GM12878 (cell line): ENCODE results near the gene MMD. TPM values are rescaled to one million over a fixed set of nuclear protein-coding genes. Genes with fewer than 3 reads are reported as not detected.

Source experiments
- BCLAF1 ChIP-seq: fragments of 450-650 bp; IDR thresholded peaks from 2 replicates; pipeline ENCODE4 v1.6.1; 2017; ENCODE audit warnings: antibody characterized with exemption, mild to moderate bottlenecking, moderate library complexity
- E4F1 ChIP-seq: fragments of 450-650 bp; IDR thresholded peaks from 2 replicates; pipeline ENCODE4 v1.6.1; 2018; ENCODE audit warnings: borderline replicate concordance, mild to moderate bottlenecking; ENCODE audit not compliant: partially characterized antibody
- GATAD2B ChIP-seq: fragments of 450-650 bp; conservative IDR thresholded peaks from 2 replicates; pipeline ENCODE4 v1.6.1; 2017; ENCODE audit warnings: low read depth, mild to moderate bottlenecking, moderate library complexity
- HCFC1 ChIP-seq: fragments of 150-350 bp; IDR thresholded peaks from 2 replicates; pipeline ENCODE4 v1.6.1; 2014; ENCODE audit warnings: low read length
- JUND ChIP-seq: IDR thresholded peaks from 2 replicates; pipeline ENCODE4 v1.6.1; 2012; ENCODE audit warnings: low read depth, mild to moderate bottlenecking, low read length, improper control_type of control experiment, moderate library complexity
- MAX ChIP-seq: IDR thresholded peaks from 2 replicates; pipeline ENCODE4 v1.6.1; 2012; ENCODE audit warnings: low read depth, low read length, improper control_type of control experiment
- NR2C1 ChIP-seq: fragments of 450-650 bp; IDR thresholded peaks from 2 replicates; pipeline ENCODE4 v1.6.1; 2017; ENCODE audit warnings: antibody characterized with exemption, mild to moderate bottlenecking, moderate library complexity
- NRF1 ChIP-seq: conservative IDR thresholded peaks from 2 replicates; pipeline ENCODE4 v1.6.1; 2011; ENCODE audit warnings: mild to moderate bottlenecking, low read depth, low read length, improper control_type of control experiment
- POU2F2 ChIP-seq: IDR thresholded peaks from 3 replicates; pipeline ENCODE4 v1.6.1; 2011; ENCODE audit warnings: low read depth, mild to moderate bottlenecking, low read length, borderline replicate concordance
- RAD21 ChIP-seq: IDR thresholded peaks from 2 replicates; pipeline ENCODE4 v1.6.1; 2011; ENCODE audit warnings: mild to moderate bottlenecking, low read depth, low read length, moderate library complexity; ENCODE audit not compliant: insufficient read depth
- polyA plus RNA-seq, 11 experiments: library from polyadenylated mRNA; depleted of rRNA in 4 of 11; unstranded in 6 of 11; stranded (reverse) in 5 of 11; fragments of >200 nt; fragmentation: Nextera tagmentation in 4 of 11; fragmentation: Illumina TruSeq in 1 of 11; extraction: Ambion mirVana in 4 of 11; extraction: Trizol in 1 of 11; gene quantifications; 1 replicate in 1 of 11; 2 replicates in 10 of 11; pipeline versions ENCODE4 v1.2.1 to v1.2.3, GENCODE V29; 2011 to 2016; ENCODE audit warnings: inconsistent platforms in 2 of 11, missing spikeins in 2 of 11, low read depth in 1 of 11
- total RNA-seq, 4 experiments: library from RNA; depleted of rRNA in 3 of 4; stranded (reverse); fragments of >200 nt in 3 of 4; fragmentation: Illumina TruSeq in 1 of 4; extraction: Trizol in 1 of 4; gene quantifications; 2 replicates each; pipeline versions ENCODE4 v1.2.1 to v1.2.3, GENCODE V29; 2013 to 2021

The MMD gene
- total and polyA plus RNA-seq, 10 of the 15 experiments (the other 5 are each of a cell fraction or from before 2014, with no cell fraction given) = 8.0 to 46.7 (median 22.3) TPM

GRCh38 chr17:55356434-55357328, 65.0 kb downstream of the MMD start (continued):
- no peak for TF ChIP-seq BCLAF1
- TF ChIP-seq E4F1 = no peak
- no peak for TF ChIP-seq NRF1
- TF ChIP-seq MAX = no peak
- no peak for TF ChIP-seq HCFC1
- peak; percentile 25; the same call in 1 of the 3 replicates for TF ChIP-seq POU2F2
- TF ChIP-seq JUND = no peak
- TF ChIP-seq RAD21 = peak; percentile 71
- no peak for TF ChIP-seq NR2C1
- TF ChIP-seq GATAD2B = no peak
